Suprapubic skin (tissue), 4 donors: ENCODE results near the gene LACRT. TPM values are rescaled to one million over a fixed set of nuclear protein-coding genes. Genes with fewer than 3 reads are reported as not detected.
"Not testable (repeated sequence)": the region's sequence is repeated elsewhere in the genome, so short reads cannot be mapped to it uniquely, and the experiment has no call there.

Experiments used
- DNase-seq, 2 donors: peaks; one replicate each; pipeline ENCODE4 v3.0.0-alpha.2; 2019; ENCODE audit warnings: low spot score in 2 of 2
- H3K27ac ChIP-seq: fragments of 200-600 bp; sonication (generic); one replicate; pipeline ENCODE4 v1.5.1; 2019
- H3K27me3 ChIP-seq: fragments of 200-600 bp; sonication (generic); one replicate; pipeline ENCODE4 v1.5.1; 2019
- H3K36me3 ChIP-seq: fragments of 200-600 bp; sonication (generic); one replicate; pipeline ENCODE4 v1.5.1; 2019
- H3K4me1 ChIP-seq: fragments of 200-600 bp; sonication (generic); one replicate; pipeline ENCODE4 v1.5.1; 2019
- H3K4me3 ChIP-seq: fragments of 200-600 bp; sonication (generic); one replicate; pipeline ENCODE4 v1.5.1; 2019; ENCODE audit warnings: mild to moderate bottlenecking
- H3K9me3 ChIP-seq: fragments of 200-600 bp; sonication (generic); one replicate; pipeline ENCODE4 v1.5.1; 2019
- CTCF ChIP-seq, 2 donors: fragments of 200-600 bp in 1 of 2; fragments of 450-650 bp in 1 of 2; sonication (generic) in 1 of 2; IDR thresholded peaks; one replicate each; pipeline ENCODE4 v1.5.1; 2016 to 2019; ENCODE audit warnings: antibody characterized with exemption in 2 of 2, mild to moderate bottlenecking in 1 of 2, moderate library complexity in 1 of 2
- EP300 ChIP-seq: sonication (generic); formaldehyde crosslinking; IDR thresholded peaks from one replicate; pipeline ENCODE4 v1.6.1; 2017; ENCODE audit warnings: antibody characterized with exemption
- POLR2A ChIP-seq, 2 donors: fragments of 450-650 bp; IDR thresholded peaks; one replicate each; pipeline ENCODE4 v1.6.1; 2017; ENCODE audit warnings: antibody characterized with exemption in 2 of 2, mild to moderate bottlenecking in 2 of 2, moderate library complexity in 2 of 2
- POLR2AphosphoS5 ChIP-seq, 3 donors: sonication (generic); formaldehyde crosslinking; IDR thresholded peaks; one replicate each; pipeline ENCODE4 v1.6.1; 2017; ENCODE audit warnings: antibody characterized with exemption in 3 of 3
- WGBS: methylation state at CpG from one replicate; pipeline ENCODE4 v1.1.5; 2018; 5-methylcytosine and 5-hydroxymethylcytosine counted together
- total RNA-seq, 4 donors: library from RNA; depleted of rRNA; stranded (reverse); fragments of >200 nt; gene quantifications; one replicate each; pipeline ENCODE4 v1.1.0, GENCODE V29; 2016

The LACRT gene
- total RNA-seq, 4 donors from 2014 or later, result 1.5 TPM; not detected in 3

- no peak overlapping the region for H3K27ac ChIP-seq
- 81% methylated on average over 3 of the region's 3 CpGs for WGBS
- no peak overlapping the region for H3K4me3 ChIP-seq
- H3K36me3 ChIP-seq, result no peaks in the 10 kb centered on the region
- no peaks in the 10 kb centered on the region for H3K4me1 ChIP-seq
- TF ChIP-seq EP300 (no peak), CTCF (IDR thresholded peaks at IDR 0.05) (no peak), POLR2AphosphoS5 (IDR thresholded peaks at IDR 0.05) (no peak), POLR2A (IDR thresholded peaks at IDR 0.05) (no peak)
- H3K9me3 ChIP-seq, result no peaks in the 10 kb centered on the region
- no peak for DNase-seq
- no peaks in the 10 kb centered on the region for H3K27me3 ChIP-seq
Measured at GRCh38 chr12:54666008-54666407, 31.3 kb upstream of the LACRT start.

- WGBS, result 71% methylated on average over 3 of the region's 3 CpGs
- H3K36me3 ChIP-seq, H3K4me1 ChIP-seq, H3K27ac ChIP-seq, DNase-seq, H3K4me3 ChIP-seq, H3K27me3 ChIP-seq, H3K9me3 ChIP-seq: not testable (repeated sequence)
Measured at GRCh38 chr12:54665022-54665635, 30.4 kb upstream of the LACRT start.

- DNase-seq, result no peak
- TF ChIP-seq CTCF (IDR thresholded peaks at IDR 0.05), result no peak
- TF ChIP-seq POLR2AphosphoS5 (IDR thresholded peaks at IDR 0.05), result no peak
- no peak for TF ChIP-seq EP300
- TF ChIP-seq POLR2A (IDR thresholded peaks at IDR 0.05), result no peak
- 83% methylated on average over 3 of the region's 3 CpGs for WGBS
- H3K9me3 ChIP-seq, result no peaks in the 10 kb centered on the region
- no peaks in the 10 kb centered on the region for H3K4me1 ChIP-seq
- no peak overlapping the region for H3K4me3 ChIP-seq
- H3K36me3 ChIP-seq, result no peaks in the 10 kb centered on the region
- no peaks in the 10 kb centered on the region for H3K27me3 ChIP-seq
- no peak overlapping the region for H3K27ac ChIP-seq
Measured at GRCh38 chr12:54663603-54664002, 28.9 kb upstream of the LACRT start.

- H3K27me3 ChIP-seq, result no peaks in the 10 kb centered on the region
- 50% methylated on average over 3 of the region's 3 CpGs for WGBS
- no peak for DNase-seq
- no peaks in the 10 kb centered on the region for H3K36me3 ChIP-seq
- no peaks in the 10 kb centered on the region for H3K9me3 ChIP-seq
- no peaks in the 10 kb centered on the region for H3K4me1 ChIP-seq
- H3K27ac ChIP-seq, result no peak overlapping the region
- no peak for TF ChIP-seq EP300
- no peak for TF ChIP-seq POLR2A (IDR thresholded peaks at IDR 0.05)
- TF ChIP-seq CTCF (IDR thresholded peaks at IDR 0.05), result no peak
- no peak for TF ChIP-seq POLR2AphosphoS5 (IDR thresholded peaks at IDR 0.05)
- no peak overlapping the region for H3K4me3 ChIP-seq
Measured at GRCh38 chr12:54662026-54662425, 27.3 kb upstream of the LACRT start.

- H3K4me1 ChIP-seq, result no peaks in the 10 kb centered on the region
- no peak overlapping the region for H3K27ac ChIP-seq
- H3K4me3 ChIP-seq, result no peak overlapping the region
- TF ChIP-seq POLR2AphosphoS5 (IDR thresholded peaks at IDR 0.05) (no peak), EP300 (no peak)
- 81% methylated on average over 2 of the region's 2 CpGs for WGBS
- H3K36me3 ChIP-seq, result no peaks in the 10 kb centered on the region
- no peaks in the 10 kb centered on the region for H3K27me3 ChIP-seq
- no peaks in the 10 kb centered on the region for H3K9me3 ChIP-seq
- no peak for DNase-seq
Measured at GRCh38 chr12:54661048-54661447, 26.4 kb upstream of the LACRT start.

GRCh38 chr12:54660320-54660962 lies 25.7 kb upstream of the LACRT start:
- no peak overlapping the region for H3K27ac ChIP-seq
- no peaks in the 10 kb centered on the region for H3K9me3 ChIP-seq
- WGBS, result 70% methylated on average over 10 of the region's 10 CpGs
- H3K4me3 ChIP-seq, result no peak overlapping the region
- H3K4me1 ChIP-seq, result no peaks in the 10 kb centered on the region
- H3K36me3 ChIP-seq, result no peaks in the 10 kb centered on the region
- DNase-seq, result no peak
- no peak for TF ChIP-seq POLR2A (IDR thresholded peaks at IDR 0.05)
- no peak for TF ChIP-seq POLR2AphosphoS5 (IDR thresholded peaks at IDR 0.05)
- no peak for TF ChIP-seq CTCF (IDR thresholded peaks at IDR 0.05)
- no peak for TF ChIP-seq EP300
- H3K27me3 ChIP-seq, result no peaks in the 10 kb centered on the region
